ENCODE results near the gene BORCS5.

DNA sequence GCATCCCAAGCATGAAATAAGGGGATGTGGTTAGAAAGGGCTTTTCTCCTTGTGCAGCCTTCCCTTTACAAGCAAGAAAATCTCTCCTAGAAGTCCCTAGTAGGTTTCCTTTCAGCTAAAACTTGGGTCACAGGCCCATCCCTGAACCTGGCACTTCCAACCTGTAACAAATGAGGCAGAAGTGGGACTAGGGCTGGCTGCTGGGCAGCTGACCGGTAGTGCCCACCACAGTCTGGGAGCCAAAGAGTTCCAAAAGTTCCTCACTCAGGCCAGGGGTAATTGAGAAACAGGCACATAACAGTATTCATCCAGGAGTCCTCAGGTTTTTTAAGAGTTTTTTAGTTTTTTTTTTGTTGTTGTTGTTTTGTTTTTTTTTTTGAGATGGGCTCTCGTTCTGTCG lies 30.6 kb upstream of the BORCS5 start:
- TF ChIP-seq, protein P1, sequence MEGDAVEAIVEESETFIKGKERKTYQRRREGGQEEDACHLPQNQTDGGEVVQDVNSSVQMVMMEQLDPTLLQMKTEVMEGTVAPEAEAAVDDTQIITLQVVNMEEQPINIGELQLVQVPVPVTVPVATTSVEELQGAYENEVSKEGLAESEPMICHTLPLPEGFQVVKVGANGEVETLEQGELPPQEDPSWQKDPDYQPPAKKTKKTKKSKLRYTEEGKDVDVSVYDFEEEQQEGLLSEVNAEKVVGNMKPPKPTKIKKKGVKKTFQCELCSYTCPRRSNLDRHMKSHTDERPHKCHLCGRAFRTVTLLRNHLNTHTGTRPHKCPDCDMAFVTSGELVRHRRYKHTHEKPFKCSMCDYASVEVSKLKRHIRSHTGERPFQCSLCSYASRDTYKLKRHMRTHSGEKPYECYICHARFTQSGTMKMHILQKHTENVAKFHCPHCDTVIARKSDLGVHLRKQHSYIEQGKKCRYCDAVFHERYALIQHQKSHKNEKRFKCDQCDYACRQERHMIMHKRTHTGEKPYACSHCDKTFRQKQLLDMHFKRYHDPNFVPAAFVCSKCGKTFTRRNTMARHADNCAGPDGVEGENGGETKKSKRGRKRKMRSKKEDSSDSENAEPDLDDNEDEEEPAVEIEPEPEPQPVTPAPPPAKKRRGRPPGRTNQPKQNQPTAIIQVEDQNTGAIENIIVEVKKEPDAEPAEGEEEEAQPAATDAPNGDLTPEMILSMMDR (conservative IDR thresholded peaks at IDR 0.05; ENCODE audit: low read length): no peak
- no peak for TF ChIP-seq EZH2phosphoT487 (IDR thresholded peaks at IDR 0.05; ENCODE audit: borderline replicate concordance, low read depth, low read length)
